ENCODE data around the gene GPRIN2. TPM values are rescaled to one million over a fixed set of nuclear protein-coding genes. Genes with fewer than 3 reads are reported as not detected.

Gene GPRIN2
- total and polyA plus RNA-seq, 5 experiments from 2014 or later = not detected

GRCh38 chr10:46559231-46559671 lies 2.8 kb upstream of the GPRIN2 start:
- peaks cover 9 to 20% (median 11%) of the 10 kb centered on the region in 4 donors for H3K4me1 Mint-ChIP-seq
- no peak overlapping the region for H3K4me3 Mint-ChIP-seq
- DNase-seq (peak in 4 of 10 donors; percentile 0 to 51 (median 9)), ATAC-seq (no peak)
- H3K27ac Mint-ChIP-seq = no peak overlapping the region
- peaks cover 0 to 2% (median 0%) of the 10 kb centered on the region in 9 donors for H3K9me3 Mint-ChIP-seq
- POLR2A ChIA-PET = no interaction called here
- H3K27me3 Mint-ChIP-seq = peaks cover 0 to 12% (median 6%) of the 10 kb centered on the region in 5 donors
- peaks cover 0 to 2% (median 0%) of the 10 kb centered on the region in 3 donors for H3K36me3 Mint-ChIP-seq

- H3K27me3 Mint-ChIP-seq = peaks cover 0 to 12% (median 6%) of the 10 kb centered on the region in 5 donors
- no peak for ATAC-seq
- peaks cover 0 to 2% (median 0%) of the 10 kb centered on the region in 9 donors for H3K9me3 Mint-ChIP-seq
- no peak overlapping the region for H3K27ac Mint-ChIP-seq
- peaks cover 0 to 2% (median 0%) of the 10 kb centered on the region in 3 donors for H3K36me3 Mint-ChIP-seq
- POLR2A ChIA-PET = no interaction called here
- H3K4me3 Mint-ChIP-seq = peak overlapping the region in 2 of 10 donors; percentile 24 to 93
- peak in 6 of 10 donors; percentile 0 to 59 (median 0) for DNase-seq
- peaks cover 9 to 20% (median 11%) of the 10 kb centered on the region in 4 donors for H3K4me1 Mint-ChIP-seq
These were observed 2.1 kb upstream of the GPRIN2 start for GRCh38 chr10:46558392-46559185.

- Mint-ChIP-seq H3K9me3 (peaks cover 0 to 2% (median 0%) of the 10 kb centered on the region in 9 donors), H3K4me3 (peak overlapping the region in 4 of 10 donors; percentile 24 to 93 (median 51)), H3K27ac (no peak overlapping the region), H3K27me3 (peaks cover 0 to 12% (median 6%) of the 10 kb centered on the region in 5 donors), H3K4me1 (peaks cover 9 to 20% (median 11%) of the 10 kb centered on the region in 4 donors), H3K36me3 (peaks cover 0 to 2% (median 0%) of the 10 kb centered on the region in 3 donors)
- DNase-seq (peak in 2 of 10 donors; percentile 0), ATAC-seq (no peak)
- POLR2A ChIA-PET = no interaction called here
These were observed 1.6 kb upstream of the GPRIN2 start for GRCh38 chr10:46558122-46558391.

- Mint-ChIP-seq H3K4me3 (peak overlapping the region in 9 of 10 donors; percentile 9 to 93 (median 74)), H3K27me3 (peaks cover 0 to 12% (median 6%) of the 10 kb centered on the region in 5 donors), H3K4me1 (peaks cover 9 to 20% (median 11%) of the 10 kb centered on the region in 4 donors), H3K27ac (peak overlapping the region in 1 of 10 donors; percentile 32), H3K9me3 (peaks cover 0 to 2% (median 0%) of the 10 kb centered on the region in 9 donors), H3K36me3 (peaks cover 0 to 2% (median 0%) of the 10 kb centered on the region in 3 donors)
- POLR2A ChIA-PET = no interaction called here
- ATAC-seq = no peak
- DNase-seq = peak in 6 of 10 donors; percentile 0 to 63 (median 0)
These were observed 1.1 kb upstream of the GPRIN2 start for GRCh38 chr10:46557319-46558121.

- POLR2A ChIA-PET = no interaction called here
- no peak overlapping the region for H3K27ac Mint-ChIP-seq
- peaks cover 0 to 2% (median 0%) of the 10 kb centered on the region in 9 donors for H3K9me3 Mint-ChIP-seq
- ATAC-seq (peak in 1 of 2 donors; percentile 7), DNase-seq (peak in 4 of 10 donors; percentile 0 to 64 (median 16))
- H3K27me3 Mint-ChIP-seq = peaks cover 0 to 12% (median 6%) of the 10 kb centered on the region in 5 donors
- peaks cover 0 to 2% (median 0%) of the 10 kb centered on the region in 3 donors for H3K36me3 Mint-ChIP-seq
- peak overlapping the region in 7 of 10 donors; percentile 34 to 60 (median 53) for H3K4me3 Mint-ChIP-seq
- peaks cover 9 to 20% (median 11%) of the 10 kb centered on the region in 4 donors for H3K4me1 Mint-ChIP-seq
These were observed 544 bp downstream of the GPRIN2 start for GRCh38 chr10:46555713-46556514.

- H3K36me3 Mint-ChIP-seq = peaks cover 0 to 2% (median 0%) of the 10 kb centered on the region in 3 donors
- ATAC-seq (no peak), DNase-seq (peak in 3 of 10 donors; percentile 0 to 66 (median 16))
- H3K27ac Mint-ChIP-seq = no peak overlapping the region
- peaks cover 9 to 20% (median 11%) of the 10 kb centered on the region in 4 donors for H3K4me1 Mint-ChIP-seq
- peaks cover 0 to 12% (median 6%) of the 10 kb centered on the region in 5 donors for H3K27me3 Mint-ChIP-seq
- H3K4me3 Mint-ChIP-seq = peak overlapping the region in 2 of 10 donors; percentile 53 to 60
- POLR2A ChIA-PET = no interaction called here
- H3K9me3 Mint-ChIP-seq = peaks cover 0 to 2% (median 0%) of the 10 kb centered on the region in 9 donors
These were observed 1.1 kb downstream of the GPRIN2 start for GRCh38 chr10:46555366-46555712.

- DNase-seq = no peak
These were observed 2.2 kb downstream of the GPRIN2 start for GRCh38 chr10:46554166-46554781.

GRCh38 chr10:46553238-46554049 lies 3.0 kb downstream of the GPRIN2 start:
- Mint-ChIP-seq H3K9me3 (peaks cover 0 to 2% (median 0%) of the 10 kb centered on the region in 9 donors), H3K36me3 (peaks cover 0 to 2% (median 0%) of the 10 kb centered on the region in 3 donors), H3K4me1 (peaks cover 9 to 20% (median 11%) of the 10 kb centered on the region in 4 donors), H3K27me3 (peaks cover 0 to 14% (median 6%) of the 10 kb centered on the region in 5 donors), H3K27ac (no peak overlapping the region), H3K4me3 (no peak overlapping the region)
- no peak for ATAC-seq
- POLR2A ChIA-PET = no interaction called here
- peak in 2 of 10 donors; percentile 2 to 18 for DNase-seq

More at GRCh38 chr10:46554166-46554781, 2.2 kb downstream of the GPRIN2 start:
- peaks cover 0 to 2% (median 0%) of the 10 kb centered on the region in 3 donors for H3K36me3 Mint-ChIP-seq
- POLR2A ChIA-PET = no interaction called here
- H3K9me3 Mint-ChIP-seq = peaks cover 0 to 2% (median 0%) of the 10 kb centered on the region in 9 donors
- ATAC-seq = no peak
- H3K4me1 Mint-ChIP-seq = peaks cover 9 to 20% (median 11%) of the 10 kb centered on the region in 4 donors
- H3K27ac Mint-ChIP-seq = no peak overlapping the region
- H3K4me3 Mint-ChIP-seq = no peak overlapping the region
- H3K27me3 Mint-ChIP-seq = peaks cover 0 to 12% (median 6%) of the 10 kb centered on the region in 5 donors

- H3K27me3 Mint-ChIP-seq = peaks cover 0 to 14% (median 6%) of the 10 kb centered on the region in 5 donors
- POLR2A ChIA-PET = no interaction called here
- H3K27ac Mint-ChIP-seq = no peak overlapping the region
- ATAC-seq = no peak
- peaks cover 0 to 2% (median 0%) of the 10 kb centered on the region in 9 donors for H3K9me3 Mint-ChIP-seq
- peaks cover 8 to 15% (median 10%) of the 10 kb centered on the region in 4 donors for H3K4me1 Mint-ChIP-seq
- H3K4me3 Mint-ChIP-seq = no peak overlapping the region
- peak in 1 of 10 donors; percentile 0 for DNase-seq
- H3K36me3 Mint-ChIP-seq = peaks cover 0 to 2% (median 0%) of the 10 kb centered on the region in 3 donors
These were observed 3.8 kb downstream of the GPRIN2 start for GRCh38 chr10:46552526-46553237.

GRCh38 chr10:46551701-46552525 lies 4.5 kb downstream of the GPRIN2 start:
- Mint-ChIP-seq H3K9me3 (no peaks in the 10 kb centered on the region), H3K4me1 (peaks cover 2 to 7% (median 7%) of the 10 kb centered on the region in 4 donors), H3K27me3 (peaks cover 0 to 12% (median 2%) of the 10 kb centered on the region in 5 donors), H3K4me3 (no peak overlapping the region), H3K36me3 (no peaks in the 10 kb centered on the region), H3K27ac (no peak overlapping the region)
- DNase-seq = peak in 3 of 10 donors; percentile 0 to 18 (median 0)
- POLR2A ChIA-PET = no interaction called here
- ATAC-seq = no peak
